Measurements from ENCODE around the gene CYGB. TPM values are rescaled to one million over a fixed set of nuclear protein-coding genes. Genes with fewer than 3 reads are reported as not detected.

The CYGB gene
- total and polyA plus RNA-seq, 2 of the 13 experiments (the other 11 are each of a cell fraction or from before 2014, with no cell fraction given): 18.9 to 27.1 TPM

DNA sequence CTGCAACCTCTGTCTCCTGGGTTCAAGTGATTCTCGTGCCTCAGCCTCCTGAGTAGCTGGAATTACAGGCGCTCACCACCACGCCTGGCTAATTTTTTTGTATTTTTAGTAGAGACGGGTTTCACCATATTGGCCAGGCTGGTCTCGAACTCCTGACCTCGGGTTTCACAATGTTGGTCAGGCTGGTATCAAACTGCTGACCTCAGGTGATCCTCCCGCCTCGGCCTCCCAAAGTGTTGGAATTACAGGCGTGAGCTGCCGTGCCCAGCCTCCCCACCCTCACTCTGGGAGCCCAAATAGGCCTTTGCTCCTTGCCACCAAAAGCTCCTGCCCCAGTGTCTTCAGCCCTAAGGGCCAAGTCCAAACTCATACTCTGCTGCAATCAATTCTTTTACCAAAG, 15.8 kb downstream of the CYGB start (continued):
- TF ChIP-seq HOXA3 (CRISPR knock-in tag; IDR thresholded peaks at IDR 0.05) (0 out of 2 replicates have a peak, but pooled peaks have one; percentile 15), ZMYM2 (CRISPR knock-in tag; IDR thresholded peaks at IDR 0.05) (peak; percentile 62; the same call in 1 of the 2 replicates), KDM1A (CRISPR knock-in tag; IDR thresholded peaks at IDR 0.05) (0 out of 2 replicates have a peak, but pooled peaks have one; percentile 20), SPEN (CRISPR knock-in tag; IDR thresholded peaks at IDR 0.05; ENCODE audit: low read depth) (0 out of 2 replicates have a peak, but pooled peaks have one; percentile 42)

- peaks cover 81% of the 10 kb centered on the region for H3K4me1 ChIP-seq (ENCODE audit: insufficient read depth, low read length)
- H3K27ac ChIP-seq (ENCODE audit: extremely low read length, insufficient read depth, low read length): no peak overlapping the region
- FAIRE-seq (no peak), DNase-seq (ENCODE audit: low spot score) (no peak), ATAC-seq (no peak)
- 54% methylated on average over 7 of the region's 7 CpGs for WGBS (ENCODE audit: low lambda C conversion rate)
- 0 out of 2 replicates have a peak overlapping the region, but pooled peaks have one; percentile 7 for H3K9ac ChIP-seq (ENCODE audit: insufficient read depth, low read depth, low read length)
- BruUV-seq (replicated peaks): no TSS peak
- H2AFZ ChIP-seq (ENCODE audit: low read length): no peak overlapping the region
- in situ Hi-C loops (cut with HindIII; ENCODE audit: extremely low pct_ligation_motif_present, low pct_unique_long_range_greater_than_20kb): loop anchor here (5.0 kb wide), 2 partner anchors 36 to 106 kb away; no protein-coding TSS in a partner anchor
- no peaks in the 10 kb centered on the region for H3K79me2 ChIP-seq (ENCODE audit: insufficient read depth, low read length)
- peaks cover 10 to 38% of the 10 kb centered on the region in 2 experiments for H3K27me3 ChIP-seq (ENCODE audit: control insufficient read depth in 1 of 2, insufficient read depth in 2 of 2, low read length in 2 of 2)
- peak overlapping the region in 1 of 3 experiments; percentile 19; a peak in 1 of 6 replicates for H3K4me3 ChIP-seq (replicated peaks in 1 of 3; ENCODE audit: insufficient read depth in 1 of 3, low read depth in 2 of 3, low read length in 3 of 3)
- ChIA-PET POLR2A (interaction anchor here (1.4 to 5.7 kb wide), 2 partner anchors 29 to 36 kb away, joined by 3 to 40 read pairs; no protein-coding TSS in a partner anchor), CTCF (ENCODE audit: low intra/inter-chr PET ratio, low total read pairs) (interaction anchor here (4.2 kb wide), 1 partner anchor 26 kb away, joined by 86 read pairs; no protein-coding TSS in a partner anchor)
- H3K4me2 ChIP-seq (ENCODE audit: low read depth, low read length): peak overlapping the region; percentile 61
- H4K20me1 ChIP-seq (ENCODE audit: insufficient read depth, low read length): no peaks in the 10 kb centered on the region
- intact Hi-C loops (cut with micrococcal nuclease; ENCODE audit: unreplicated experiment): loop anchor here (5.0 kb wide), 1 partner anchor 151 kb away; no protein-coding TSS in a partner anchor
- no peaks in the 10 kb centered on the region for H3K9me3 ChIP-seq (ENCODE audit: low read length)
- no peaks in the 10 kb centered on the region for H3K36me3 ChIP-seq (replicated peaks in 1 of 2; ENCODE audit: control insufficient read depth in 1 of 2, insufficient read depth in 2 of 2, low read length in 2 of 2)
- TF ChIP-seq ZSCAN25 (CRISPR knock-in tag; IDR thresholded peaks at IDR 0.05) (no peak), EZH2 (conservative IDR thresholded peaks at IDR 0.05; ENCODE audit: low read depth, low read length) (0 out of 2 replicates have a peak, but pooled peaks have one; percentile 5), FOXK2 (IDR thresholded peaks at IDR 0.05) (no peak), ARNT2 (CRISPR knock-in tag; IDR thresholded peaks at IDR 0.05; ENCODE audit: low read depth) (no peak), ZNF891 (CRISPR knock-in tag; IDR thresholded peaks at IDR 0.05) (0 out of 2 replicates have a peak, but pooled peaks have one; percentile 2), TRIM22 (IDR thresholded peaks at IDR 0.05) (no peak), ZFYVE20 (CRISPR knock-in tag; IDR thresholded peaks at IDR 0.05; ENCODE audit: borderline replicate concordance, low read depth) (no peak), STAT5B (CRISPR knock-in tag; IDR thresholded peaks at IDR 0.05) (no peak), ZNF253 (CRISPR knock-in tag; IDR thresholded peaks at IDR 0.05; ENCODE audit: borderline replicate concordance) (no peak), SAFB2 (CRISPR knock-in tag; IDR thresholded peaks at IDR 0.05; ENCODE audit: borderline replicate concordance, low read depth) (no peak), ZNF431 (CRISPR knock-in tag; IDR thresholded peaks at IDR 0.05; ENCODE audit: borderline replicate concordance, low read depth) (no peak), HES4 (CRISPR knock-in tag; IDR thresholded peaks at IDR 0.05; ENCODE audit: borderline replicate concordance) (0 out of 2 replicates have a peak, but pooled peaks have one; percentile 16), SALL2 (CRISPR knock-in tag; IDR thresholded peaks at IDR 0.05) (no peak), ZNF143 (CRISPR knock-in tag; IDR thresholded peaks at IDR 0.05) (no peak)
- TF ChIP-seq, protein P1, sequence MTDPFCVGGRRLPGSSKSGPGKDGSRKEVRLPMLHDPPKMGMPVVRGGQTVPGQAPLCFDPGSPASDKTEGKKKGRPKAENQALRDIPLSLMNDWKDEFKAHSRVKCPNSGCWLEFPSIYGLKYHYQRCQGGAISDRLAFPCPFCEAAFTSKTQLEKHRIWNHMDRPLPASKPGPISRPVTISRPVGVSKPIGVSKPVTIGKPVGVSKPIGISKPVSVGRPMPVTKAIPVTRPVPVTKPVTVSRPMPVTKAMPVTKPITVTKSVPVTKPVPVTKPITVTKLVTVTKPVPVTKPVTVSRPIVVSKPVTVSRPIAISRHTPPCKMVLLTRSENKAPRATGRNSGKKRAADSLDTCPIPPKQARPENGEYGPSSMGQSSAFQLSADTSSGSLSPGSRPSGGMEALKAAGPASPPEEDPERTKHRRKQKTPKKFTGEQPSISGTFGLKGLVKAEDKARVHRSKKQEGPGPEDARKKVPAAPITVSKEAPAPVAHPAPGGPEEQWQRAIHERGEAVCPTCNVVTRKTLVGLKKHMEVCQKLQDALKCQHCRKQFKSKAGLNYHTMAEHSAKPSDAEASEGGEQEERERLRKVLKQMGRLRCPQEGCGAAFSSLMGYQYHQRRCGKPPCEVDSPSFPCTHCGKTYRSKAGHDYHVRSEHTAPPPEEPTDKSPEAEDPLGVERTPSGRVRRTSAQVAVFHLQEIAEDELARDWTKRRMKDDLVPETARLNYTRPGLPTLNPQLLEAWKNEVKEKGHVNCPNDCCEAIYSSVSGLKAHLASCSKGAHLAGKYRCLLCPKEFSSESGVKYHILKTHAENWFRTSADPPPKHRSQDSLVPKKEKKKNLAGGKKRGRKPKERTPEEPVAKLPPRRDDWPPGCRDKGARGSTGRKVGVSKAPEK (CRISPR knock-in tag; IDR thresholded peaks at IDR 0.05; ENCODE audit: borderline replicate concordance): no peak
- TF ChIP-seq, protein P2, sequence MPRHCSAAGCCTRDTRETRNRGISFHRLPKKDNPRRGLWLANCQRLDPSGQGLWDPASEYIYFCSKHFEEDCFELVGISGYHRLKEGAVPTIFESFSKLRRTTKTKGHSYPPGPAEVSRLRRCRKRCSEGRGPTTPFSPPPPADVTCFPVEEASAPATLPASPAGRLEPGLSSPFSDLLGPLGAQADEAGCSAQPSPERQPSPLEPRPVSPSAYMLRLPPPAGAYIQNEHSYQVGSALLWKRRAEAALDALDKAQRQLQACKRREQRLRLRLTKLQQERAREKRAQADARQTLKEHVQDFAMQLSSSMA (CRISPR knock-in tag; IDR thresholded peaks at IDR 0.05): no peak
These were observed 16.2 kb downstream of the CYGB start for GRCh38 chr17:76521262-76521661.
